NCI-H345 (cell line): ENCODE measurements around the gene AGK.

Experiments
- DNase-seq: peaks from one replicate; lab custom pipeline; 2025; lab: John Stamatoyannopoulos, UW

AGK gene

DNA sequence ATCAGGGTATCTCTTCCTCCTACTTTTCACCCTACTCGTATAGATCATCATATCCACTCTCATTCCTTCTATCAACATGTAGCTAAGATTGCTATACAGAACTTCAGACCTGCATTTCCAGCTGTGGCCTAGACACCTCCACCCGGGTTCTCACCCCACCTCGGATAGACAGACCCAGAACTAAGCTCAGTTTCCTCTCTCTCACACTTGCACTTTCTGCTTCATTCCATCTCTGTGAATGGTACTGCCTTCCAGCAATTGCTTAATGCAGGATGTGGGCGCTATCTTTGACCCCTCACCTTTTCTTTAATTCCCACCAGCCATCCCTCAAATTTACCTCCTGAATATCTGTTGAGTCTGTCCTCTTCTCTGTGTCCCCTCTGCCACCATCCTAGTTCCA lies 35.7 kb downstream of the AGK start:
- DNase-seq = no peak

GRCh38 chr7:141587304-141587703 lies 36.1 kb downstream of the AGK start:
- DNase-seq = no peak

GRCh38 chr7:141588912-141589311 lies 37.7 kb downstream of the AGK start:
- DNase-seq = no peak

DNA sequence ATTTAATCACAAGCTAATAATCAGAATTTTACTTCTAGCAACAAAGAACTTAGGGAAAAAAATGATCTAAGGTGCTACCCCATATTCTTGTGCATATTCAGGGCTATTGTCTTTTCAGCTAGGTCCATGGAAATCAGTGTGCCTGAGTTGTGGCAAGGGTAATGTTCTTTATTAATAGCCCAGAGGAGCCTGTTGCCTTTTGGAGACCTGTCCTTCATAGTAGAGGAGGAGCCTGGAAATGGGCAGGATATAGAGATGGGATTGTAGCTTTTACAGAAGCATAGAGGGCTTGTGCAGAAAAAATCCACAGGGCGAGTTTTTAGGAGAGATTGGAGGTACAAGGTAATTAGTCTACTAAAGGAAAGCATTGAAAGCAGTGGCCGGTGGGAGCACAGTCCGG lies 38.9 kb downstream of the AGK start:
- no peak for DNase-seq

DNA sequence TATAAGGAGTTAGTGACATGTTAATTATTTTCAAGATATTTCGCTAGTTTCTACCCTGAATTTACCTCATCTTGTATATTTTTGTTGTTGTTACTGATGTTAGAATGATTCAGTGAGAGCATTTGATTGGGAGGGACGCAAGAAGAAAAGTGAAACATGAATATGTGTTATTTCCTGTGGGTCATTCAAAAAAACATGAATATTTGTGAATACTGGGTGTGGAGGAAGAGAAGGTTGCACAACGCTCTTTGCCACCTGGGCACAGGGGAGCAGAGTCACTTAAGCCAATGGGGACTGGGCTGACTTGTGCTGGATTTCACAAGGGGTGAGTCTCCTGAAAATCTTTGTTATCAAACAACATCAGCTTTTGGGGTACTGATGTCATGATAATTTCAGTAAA lies 39.5 kb downstream of the AGK start:
- DNase-seq = no peak

DNA sequence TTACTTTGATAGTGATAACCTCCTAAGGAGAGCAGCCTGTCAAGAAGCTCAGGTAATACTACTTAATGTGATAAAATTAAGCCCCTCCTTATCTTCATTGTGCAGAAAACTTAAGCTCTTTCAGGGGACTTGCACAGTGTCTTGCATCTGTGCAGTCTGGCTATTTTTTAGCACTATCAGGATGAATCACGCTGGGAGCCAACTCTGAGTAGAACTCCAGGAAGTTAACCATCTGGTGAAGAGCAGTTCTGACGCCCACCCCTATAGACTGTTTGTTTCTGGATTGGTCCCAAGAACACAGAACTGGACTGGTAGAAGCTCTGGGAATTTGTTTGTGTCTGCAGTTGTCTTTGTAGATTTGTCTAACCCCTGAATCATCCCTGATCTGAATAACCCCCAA lies 41.9 kb downstream of the AGK start:
- DNase-seq = no peak

GRCh38 chr7:141597966-141598365 lies 46.8 kb downstream of the AGK start:
- DNase-seq = no peak

- DNase-seq = no peak
Observed at GRCh38 chr7:141598408-141598807, 47.2 kb downstream of the AGK start.

DNA sequence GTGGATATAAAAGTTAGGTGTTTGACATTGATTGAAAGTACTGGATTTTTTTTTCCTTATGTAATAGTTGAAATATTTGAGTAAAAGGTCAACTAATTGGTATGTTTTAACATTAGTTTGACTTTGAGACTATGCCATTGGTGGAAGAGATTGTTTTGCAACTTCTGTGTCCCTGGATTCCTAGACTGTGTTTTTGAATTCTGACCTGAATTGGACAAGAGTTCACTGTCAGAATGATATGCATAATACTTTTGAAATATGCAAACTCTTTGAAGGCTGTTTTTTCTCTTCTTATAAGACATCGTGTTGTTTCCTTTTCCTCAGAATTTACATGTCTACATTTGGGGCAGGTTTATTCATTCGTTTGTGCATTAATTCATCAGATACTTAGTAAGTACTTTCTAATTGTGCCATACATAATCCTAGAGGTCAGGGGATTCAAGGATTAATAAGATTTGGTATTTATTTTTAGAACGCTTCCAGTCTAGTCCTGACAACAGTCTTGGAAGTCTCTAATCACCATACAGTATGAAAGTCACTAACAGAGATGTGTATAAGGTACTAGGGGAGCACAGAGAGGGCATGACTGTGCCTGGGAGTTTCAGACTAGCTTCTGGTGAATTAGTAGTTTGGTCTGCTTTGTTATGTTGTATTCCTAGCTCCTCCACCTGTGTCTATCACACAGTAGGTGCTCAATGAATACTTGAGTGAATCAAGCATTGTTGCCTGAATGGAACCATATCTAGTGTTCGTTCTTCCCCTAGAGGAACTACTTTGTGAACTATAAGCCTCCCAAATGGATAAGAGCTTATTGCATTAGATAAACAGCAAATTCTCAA lies 49.2 kb downstream of the AGK start:
- no peak for DNase-seq

DNA sequence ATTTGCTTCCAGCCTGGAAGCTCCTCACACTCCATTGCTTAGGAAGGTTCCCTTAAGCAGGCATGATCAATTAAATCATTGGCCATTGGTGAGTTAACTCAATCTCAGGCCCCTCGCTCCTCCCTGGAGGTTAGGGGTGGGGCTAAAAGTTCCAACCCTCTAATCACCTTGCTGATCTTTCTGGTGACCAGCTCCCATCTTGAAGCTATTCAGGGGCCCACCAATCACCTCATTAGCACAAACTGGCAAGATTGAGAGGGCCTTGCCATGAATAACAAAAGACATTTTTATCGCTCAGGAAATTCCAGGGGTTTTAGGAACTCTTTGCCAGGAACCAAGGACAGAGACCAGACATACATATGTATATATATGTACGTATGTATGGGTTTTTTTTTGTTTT lies 58.4 kb downstream of the AGK start:
- DNase-seq = no peak

- DNase-seq = no peak
Observed at GRCh38 chr7:141610671-141611070, 59.5 kb downstream of the AGK start.

- DNase-seq = no peak
Observed at GRCh38 chr7:141612861-141613260, 61.7 kb downstream of the AGK start.

GRCh38 chr7:141617280-141617679 lies 66.1 kb downstream of the AGK start:
- DNase-seq = no peak

- DNase-seq = peak; percentile 20
Observed at GRCh38 chr7:141619745-141620144, 68.5 kb downstream of the AGK start.

DNA sequence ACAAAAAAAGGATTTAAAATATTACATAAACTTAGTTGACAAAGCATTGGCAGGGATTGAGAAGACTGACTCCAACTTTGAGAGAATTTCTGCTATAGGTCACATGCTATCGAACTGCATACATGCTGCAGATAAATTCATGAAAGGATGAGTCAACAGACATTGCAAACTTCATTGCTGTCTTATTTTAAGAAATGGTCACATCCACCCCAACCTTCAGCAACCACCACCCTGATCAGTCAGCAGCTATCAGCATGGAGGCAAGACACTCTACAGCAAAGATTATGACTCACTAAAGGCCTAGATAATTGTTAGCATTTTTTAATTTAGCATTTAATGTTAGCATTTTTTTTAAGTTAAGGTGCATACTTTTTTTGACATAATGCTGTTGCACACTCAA lies 73.6 kb downstream of the AGK start:
- DNase-seq = no peak

- DNase-seq = peak; percentile 88
Observed at GRCh38 chr7:141630621-141631020, 79.4 kb downstream of the AGK start.

- no peak for DNase-seq
Observed at GRCh38 chr7:141631525-141631924, 80.3 kb downstream of the AGK start.

GRCh38 chr7:141634065-141634464 lies 82.9 kb downstream of the AGK start:
- DNase-seq = no peak

- no peak for DNase-seq
Observed at GRCh38 chr7:141636053-141636452, 84.8 kb downstream of the AGK start.

- no peak for DNase-seq
Observed at GRCh38 chr7:141640239-141640840, 89.1 kb downstream of the AGK start.

DNA sequence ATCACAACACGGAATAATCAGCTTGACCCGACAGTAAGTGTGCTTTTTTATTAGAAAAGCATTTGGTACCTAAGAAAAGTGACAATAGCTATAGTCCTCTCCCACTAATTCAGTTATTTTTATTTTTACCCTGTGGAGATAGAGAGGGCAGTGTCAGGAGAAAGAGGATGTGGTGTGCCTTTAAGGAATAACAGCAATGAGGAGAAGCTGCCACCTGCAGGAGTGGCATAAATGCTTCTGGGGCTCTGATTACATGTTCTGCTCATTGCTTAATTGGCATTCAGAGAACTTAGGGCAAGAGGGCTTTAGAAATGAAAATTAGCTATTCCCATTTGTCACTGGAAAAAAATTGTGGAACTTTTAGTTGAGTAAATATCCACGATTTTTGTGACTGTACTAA lies 90.7 kb downstream of the AGK start:
- no peak for DNase-seq

GRCh38 chr7:141645188-141645587 lies 94.0 kb downstream of the AGK start:
- DNase-seq = no peak

DNA sequence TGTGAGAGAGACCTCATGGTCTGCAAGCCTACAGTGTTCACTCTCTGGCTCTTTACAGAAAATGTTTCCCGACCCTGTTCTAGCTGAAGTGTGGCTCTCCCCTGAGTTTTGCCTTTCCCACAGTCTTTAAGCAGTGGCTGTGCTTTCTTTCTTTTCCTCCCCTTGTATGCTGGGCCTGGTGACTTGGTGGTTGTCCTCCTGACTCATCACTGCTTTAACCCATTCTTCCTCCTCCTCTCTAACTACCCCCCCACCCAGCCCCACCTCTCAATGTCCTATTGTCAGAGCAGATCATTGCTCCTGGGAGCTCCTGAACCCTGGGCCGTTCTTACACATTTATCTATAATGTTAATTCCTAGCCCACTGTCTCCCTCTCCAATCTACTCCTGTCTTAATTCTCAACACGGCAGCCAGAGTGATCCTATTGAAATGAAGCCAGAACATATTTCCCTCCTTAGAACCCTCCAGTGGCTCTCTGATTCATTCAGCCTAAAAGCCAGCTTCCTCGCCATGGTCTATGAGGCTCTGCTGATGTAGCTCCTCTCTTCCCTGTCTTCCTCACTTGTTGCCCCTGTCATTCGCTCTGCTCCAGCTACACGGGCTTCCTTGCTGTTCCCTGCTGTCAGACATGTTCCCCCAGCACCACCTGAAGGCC lies 95.7 kb downstream of the AGK start:
- DNase-seq = no peak
